RPMI8226 (cell line): Measurements from ENCODE around the gene MTRF1.

Source experiments
- DNase-seq: peaks from one replicate; pipeline ENCODE4 v3.0.0-alpha.2; 2015

Gene MTRF1

GRCh38 chr13:41276824-41277223 lies 13.4 kb upstream of the MTRF1 start:
- no peak for DNase-seq

- no peak for DNase-seq
These were observed 11.5 kb upstream of the MTRF1 start for GRCh38 chr13:41274881-41275280.

- DNase-seq: no peak
These were observed 10.6 kb upstream of the MTRF1 start for GRCh38 chr13:41273831-41274441.

- DNase-seq: no peak
These were observed 8.3 kb upstream of the MTRF1 start for GRCh38 chr13:41271456-41272285.

GRCh38 chr13:41268764-41269163 lies 5.4 kb upstream of the MTRF1 start:
- peak; percentile 37 for DNase-seq

GRCh38 chr13:41267106-41267505 lies 3.7 kb upstream of the MTRF1 start:
- DNase-seq: no peak

- no peak for DNase-seq
These were observed 3.4 kb downstream of the MTRF1 start for GRCh38 chr13:41259875-41260501.

- no peak for DNase-seq
These were observed 5.8 kb downstream of the MTRF1 start for GRCh38 chr13:41257535-41257934.

- DNase-seq: no peak
These were observed 8.5 kb downstream of the MTRF1 start for GRCh38 chr13:41254902-41255301.

- DNase-seq: no peak
These were observed 12.4 kb downstream of the MTRF1 start for GRCh38 chr13:41250993-41251392.

- no peak for DNase-seq
These were observed 16.3 kb downstream of the MTRF1 start for GRCh38 chr13:41246969-41247680.

GRCh38 chr13:41244556-41244955 lies 18.8 kb downstream of the MTRF1 start:
- DNase-seq: no peak

- DNase-seq: no peak
These were observed 21.8 kb downstream of the MTRF1 start for GRCh38 chr13:41241626-41242025.

GRCh38 chr13:41236369-41236768 lies 27.0 kb downstream of the MTRF1 start:
- DNase-seq: no peak

- no peak for DNase-seq
These were observed 30.5 kb downstream of the MTRF1 start for GRCh38 chr13:41232578-41233480.

- peak; percentile 88 for DNase-seq
These were observed 31.6 kb downstream of the MTRF1 start for GRCh38 chr13:41231786-41232185.

GRCh38 chr13:41231025-41231677 lies 32.2 kb downstream of the MTRF1 start:
- DNase-seq: no peak

GRCh38 chr13:41229356-41229755 lies 34.0 kb downstream of the MTRF1 start:
- DNase-seq: no peak

GRCh38 chr13:41224113-41225110 lies 39.0 kb downstream of the MTRF1 start:
- no peak for DNase-seq

GRCh38 chr13:41222259-41222852 lies 41.0 kb downstream of the MTRF1 start:
- DNase-seq: peak; percentile 54
